HG02938 (cell line): ENCODE data around the gene NFX1.

Source experiments
- ATAC-seq: cut with Tn5 transposase; IDR thresholded peaks from one replicate; pipeline ENCODE4 v1.9.1; 2021; ENCODE audit warnings: mild to moderate bottlenecking, moderate library complexity; ENCODE audit not compliant: unreplicated experiment

Gene NFX1

DNA sequence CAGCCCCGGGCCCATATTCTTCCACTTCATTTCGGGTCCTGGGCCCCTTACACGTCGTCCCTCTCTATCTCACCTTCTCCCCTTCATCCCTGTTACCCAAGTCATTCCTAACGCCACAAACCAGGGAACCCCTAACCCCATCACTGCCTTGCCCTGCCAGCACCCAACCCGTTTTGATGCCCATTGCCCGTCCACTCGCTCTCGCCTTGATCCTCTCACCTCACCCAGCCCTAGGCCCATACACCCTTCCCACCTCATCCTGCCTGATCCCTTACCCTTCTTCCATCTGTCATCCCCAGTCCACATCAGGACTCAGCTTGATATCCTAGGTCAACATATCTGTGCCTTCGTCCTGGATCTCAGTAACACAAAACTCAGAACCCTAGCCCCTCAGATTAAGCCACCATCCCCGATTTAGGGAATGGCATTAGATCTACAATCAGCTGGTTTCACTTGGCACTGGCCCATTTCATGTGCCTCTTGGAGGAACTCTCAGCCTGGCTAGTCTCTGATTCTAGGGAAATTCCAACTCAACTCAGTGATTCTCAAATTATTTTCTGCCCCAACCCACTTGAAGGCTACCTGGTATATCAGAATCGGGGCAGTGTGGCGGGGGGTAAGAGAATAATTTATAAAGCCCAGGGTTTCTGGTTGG lies 25.0 kb upstream of the NFX1 start:
- no peak for ATAC-seq

DNA sequence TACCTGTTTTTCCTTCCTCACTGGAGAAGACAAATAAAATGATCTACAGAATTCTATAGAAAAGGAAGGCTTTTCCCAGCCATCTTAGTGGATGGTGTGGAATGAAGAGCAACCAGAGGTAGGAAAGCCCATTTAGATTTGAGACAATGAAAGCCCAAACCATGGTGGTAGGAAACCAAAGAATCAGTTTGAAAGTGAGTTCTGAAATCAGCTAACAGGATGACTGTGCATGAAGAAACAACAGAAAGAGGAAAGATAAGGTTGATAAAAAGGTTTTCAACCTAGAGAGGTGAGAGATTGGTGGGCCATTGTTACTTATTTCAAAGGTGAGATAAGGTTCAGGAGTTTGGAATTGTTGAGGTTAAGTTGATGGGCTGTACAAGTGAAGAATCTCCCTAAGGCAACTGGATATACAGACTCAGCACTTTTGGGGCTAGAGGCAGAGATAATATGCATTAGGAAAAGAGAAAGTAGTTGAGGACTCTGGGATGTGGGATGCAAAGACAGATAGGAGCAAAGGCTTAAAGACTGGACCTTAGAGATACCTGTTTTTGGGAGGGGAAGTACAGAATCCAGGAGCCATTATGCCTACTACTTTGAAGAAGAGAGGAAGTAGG lies 23.1 kb upstream of the NFX1 start:
- ATAC-seq = no peak

DNA sequence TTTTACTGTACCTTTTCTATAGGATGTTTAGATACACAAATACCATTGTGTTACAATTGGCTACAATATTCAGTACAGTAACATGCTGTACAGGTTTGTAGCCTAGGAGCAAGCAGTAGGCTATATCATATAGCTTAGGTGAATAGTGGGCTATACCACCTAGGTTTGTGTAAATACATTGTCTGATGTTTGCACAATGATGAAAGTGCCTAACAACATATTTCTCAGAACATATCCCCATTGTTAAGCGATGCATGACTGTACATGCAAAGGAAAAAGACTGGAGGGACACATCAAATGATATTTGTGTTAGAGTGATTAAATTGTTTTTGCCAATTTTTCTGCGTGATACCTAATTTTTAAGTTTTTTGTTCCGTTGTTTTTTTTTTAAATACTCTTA lies 20.2 kb upstream of the NFX1 start:
- ATAC-seq = no peak

DNA sequence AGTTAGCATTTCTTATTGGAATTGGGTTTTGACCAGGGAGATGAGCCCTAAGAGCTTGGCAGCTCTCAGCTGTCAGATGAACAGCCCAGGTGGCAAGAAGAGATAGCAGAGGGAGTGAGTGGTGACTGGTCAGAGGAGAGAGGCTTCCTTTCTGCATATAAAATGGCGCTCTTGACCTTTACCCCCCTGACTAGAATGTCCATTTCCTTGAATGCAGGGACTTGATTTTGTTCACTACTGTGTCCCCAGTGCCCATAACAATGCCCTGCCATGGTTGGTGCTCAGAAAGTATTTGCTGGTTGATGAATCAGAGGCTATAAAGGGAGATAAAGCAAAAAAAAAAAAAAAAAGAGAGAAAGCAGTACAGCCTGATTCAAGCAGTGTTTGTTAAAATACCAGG lies 18.3 kb upstream of the NFX1 start:
- no peak for ATAC-seq

DNA sequence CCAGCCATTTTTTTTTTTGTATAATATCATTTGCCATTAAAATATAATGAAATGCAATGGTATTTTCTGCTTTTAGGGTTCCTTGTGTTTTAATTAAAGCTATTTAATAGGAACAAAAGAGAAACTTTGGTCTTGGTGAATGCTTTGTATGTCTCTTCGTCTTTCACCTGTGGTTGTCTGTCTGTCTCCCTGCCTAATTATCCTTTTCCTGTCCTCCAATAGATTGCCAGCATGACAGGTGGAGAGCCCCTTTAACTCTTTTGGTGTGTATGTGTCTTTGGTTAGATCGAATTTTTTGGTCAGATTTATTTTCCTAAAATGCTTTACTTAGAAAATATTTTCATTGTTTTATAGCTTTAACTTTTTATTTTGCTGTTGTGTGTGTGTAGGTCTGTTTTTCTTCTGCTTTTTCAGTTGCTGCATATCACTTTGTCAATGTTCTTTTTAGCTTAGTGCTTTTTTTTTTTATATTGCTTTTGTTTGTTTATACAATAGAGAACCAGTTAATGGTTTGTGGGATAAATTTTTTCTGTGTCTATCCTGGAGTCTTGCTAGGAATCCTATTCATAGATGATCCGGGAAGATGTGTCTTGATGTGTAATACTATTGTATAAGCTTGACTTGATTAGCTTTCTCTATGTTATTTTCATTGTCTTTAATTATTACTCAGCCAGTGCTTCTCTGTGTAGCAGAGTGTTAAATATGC lies 16.9 kb upstream of the NFX1 start:
- ATAC-seq = no peak

DNA sequence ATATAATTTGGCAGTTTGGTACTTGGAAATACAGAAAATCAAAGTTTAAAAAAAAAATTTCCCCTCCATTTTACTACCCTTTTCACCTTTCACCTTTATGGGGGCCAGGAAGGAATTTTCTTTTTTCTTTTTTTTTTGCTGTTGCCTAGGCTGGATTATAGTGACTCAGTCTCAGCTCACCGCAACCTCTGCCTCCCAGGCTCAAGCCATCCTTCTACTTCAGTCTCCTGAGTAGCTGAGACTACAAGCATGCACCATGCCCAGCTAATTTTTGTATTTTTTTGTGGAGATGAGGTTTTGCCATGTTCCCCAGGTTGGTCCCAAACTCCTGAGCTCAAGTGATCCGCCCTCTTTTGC lies 16.4 kb upstream of the NFX1 start:
- no peak for ATAC-seq

DNA sequence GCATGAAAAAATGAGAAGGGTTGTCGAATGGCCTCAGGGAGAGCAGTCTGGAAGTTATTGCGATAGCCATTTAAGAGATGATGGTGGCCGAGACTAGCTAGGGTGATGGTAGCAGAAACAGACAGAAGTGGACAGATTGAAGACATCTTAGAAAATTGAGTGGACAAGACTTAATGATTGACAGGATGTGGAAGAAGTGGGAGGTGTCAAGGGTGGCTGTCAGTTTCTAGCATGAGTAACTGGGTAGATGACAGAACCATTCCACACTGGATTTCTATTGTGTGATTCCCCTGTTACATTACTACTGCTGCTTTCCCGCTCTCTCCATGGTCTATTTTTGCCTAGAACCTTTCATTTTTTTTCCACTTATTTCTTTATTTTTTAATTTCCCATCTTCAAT lies 12.8 kb upstream of the NFX1 start:
- no peak for ATAC-seq

DNA sequence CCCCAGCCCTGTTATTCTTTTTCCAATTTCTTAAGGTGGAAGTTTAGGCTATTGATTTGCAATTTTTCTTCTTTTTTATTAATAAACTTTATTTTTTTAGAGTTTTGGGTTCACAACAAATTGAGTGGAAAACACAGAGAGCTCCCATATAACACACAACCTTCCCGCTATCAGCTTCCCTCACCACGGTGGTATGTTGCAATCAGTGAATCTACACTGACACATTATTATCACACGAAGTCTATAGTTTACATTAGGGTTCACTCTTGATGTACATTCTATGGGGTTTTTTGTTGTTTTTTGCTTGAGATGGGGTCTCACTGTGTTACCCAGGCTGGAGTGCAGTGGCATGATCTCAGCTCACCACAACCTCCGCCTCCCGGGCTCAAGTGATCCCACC lies 4.8 kb upstream of the NFX1 start:
- no peak for ATAC-seq

DNA sequence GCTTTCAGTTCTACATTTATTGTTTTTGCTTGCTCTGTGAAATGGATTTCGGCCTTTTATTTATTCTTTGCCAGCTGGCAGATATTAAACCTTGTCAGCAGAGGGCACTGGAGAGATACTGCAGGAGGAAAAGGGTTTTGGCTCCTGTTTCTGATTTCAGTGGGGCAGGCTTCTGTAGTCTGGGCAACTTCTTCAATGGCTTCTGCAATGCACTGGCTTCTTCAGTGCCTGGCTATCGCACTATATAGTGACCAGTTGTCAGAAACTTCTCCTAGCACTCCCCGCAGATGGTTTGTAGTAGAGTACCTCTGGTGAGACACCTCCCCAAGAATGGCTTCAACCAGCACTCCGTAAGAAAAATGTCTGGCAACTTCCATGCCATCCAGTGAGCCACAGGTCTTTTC lies 3.2 kb upstream of the NFX1 start:
- ATAC-seq = no peak

DNA sequence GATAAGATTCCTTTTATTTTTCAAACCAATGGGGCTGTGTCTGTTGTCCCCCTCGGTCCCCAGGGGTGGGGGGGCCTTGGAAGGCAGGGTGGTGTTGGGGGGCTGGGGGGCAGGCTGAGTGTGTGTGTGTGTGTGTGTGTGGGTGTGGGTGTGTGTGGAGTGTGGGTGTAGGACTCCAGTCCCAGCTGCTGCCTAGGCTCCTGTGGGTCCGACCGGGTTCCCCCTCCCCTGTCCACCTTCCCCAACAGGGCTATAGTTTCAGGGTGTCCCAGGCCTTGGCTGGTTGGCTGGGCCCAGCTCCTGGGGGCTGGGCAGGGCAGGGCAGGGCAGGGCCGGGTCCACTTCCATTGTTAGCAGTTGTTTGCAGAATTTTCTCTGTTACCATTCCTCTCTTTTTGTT lies 2.1 kb upstream of the NFX1 start:
- no peak for ATAC-seq

DNA sequence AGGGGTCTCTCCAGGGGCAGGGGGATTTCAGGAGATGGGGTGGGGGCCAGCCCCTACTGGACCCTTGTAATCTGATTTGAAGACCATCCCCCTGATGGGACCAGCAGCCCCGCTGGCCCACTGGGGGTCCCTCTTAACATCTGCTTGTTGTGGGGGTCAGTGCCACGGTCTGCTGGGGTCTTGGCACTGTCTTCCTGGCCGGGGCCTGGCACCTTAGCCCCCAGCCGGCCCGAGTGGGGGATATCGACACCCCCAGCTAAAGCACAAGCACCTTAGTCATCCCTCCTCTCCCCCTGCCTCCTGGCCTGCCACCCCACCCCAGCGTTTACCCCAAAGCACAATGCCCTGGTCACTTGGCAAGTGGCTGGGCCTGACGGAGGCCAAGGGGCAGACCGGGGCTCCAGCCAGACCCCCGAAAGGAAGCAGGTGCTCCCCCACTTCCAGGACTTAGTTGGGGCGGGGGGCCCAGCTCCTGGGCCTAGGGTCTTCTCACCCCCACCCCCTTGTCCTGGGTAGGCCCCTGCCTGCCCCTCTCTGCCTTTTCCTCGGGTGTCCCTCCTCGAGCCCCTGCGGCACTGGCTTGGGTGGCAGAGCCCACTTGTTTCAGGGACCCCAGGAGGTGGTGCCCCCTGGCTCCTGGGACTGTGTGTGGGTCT lies 1.4 kb upstream of the NFX1 start:
- no peak for ATAC-seq

DNA sequence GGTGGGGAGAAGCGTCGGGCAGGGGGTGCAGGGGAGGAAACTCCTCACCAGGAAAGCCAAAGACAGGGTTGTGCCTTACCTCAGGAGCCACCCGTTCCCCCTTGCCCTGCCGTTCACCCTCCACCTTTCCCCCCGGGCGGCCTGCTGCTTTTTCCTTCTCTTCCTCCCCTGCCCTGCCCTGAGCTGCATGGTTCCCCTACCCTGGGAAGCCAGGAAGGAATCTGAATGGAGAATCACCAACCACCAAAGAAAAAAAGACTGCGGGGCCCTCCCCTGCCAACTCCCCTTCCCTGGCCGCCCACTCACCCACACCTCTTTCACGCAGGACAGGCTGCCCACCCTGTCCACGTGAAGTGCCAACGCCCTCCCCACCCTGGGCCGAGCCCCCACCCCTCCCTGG lies 820 bp upstream of the NFX1 start:
- ATAC-seq = no peak

DNA sequence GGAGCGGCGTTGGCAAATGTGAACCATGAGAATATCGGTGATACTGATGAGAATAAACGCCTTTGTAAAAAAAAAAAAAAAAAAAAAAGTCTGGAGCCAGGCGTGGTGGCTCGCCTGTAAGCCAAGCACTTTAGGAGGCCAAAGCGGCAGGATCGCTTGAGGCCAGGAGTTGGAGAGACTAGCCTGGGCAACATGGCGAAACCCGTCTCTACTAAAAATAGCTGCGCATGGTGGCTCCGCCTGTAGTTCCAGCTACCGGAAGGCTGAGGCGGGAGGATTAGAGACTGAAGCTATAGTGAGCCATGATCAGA lies 425 bp upstream of the NFX1 start:
- no peak for ATAC-seq

DNA sequence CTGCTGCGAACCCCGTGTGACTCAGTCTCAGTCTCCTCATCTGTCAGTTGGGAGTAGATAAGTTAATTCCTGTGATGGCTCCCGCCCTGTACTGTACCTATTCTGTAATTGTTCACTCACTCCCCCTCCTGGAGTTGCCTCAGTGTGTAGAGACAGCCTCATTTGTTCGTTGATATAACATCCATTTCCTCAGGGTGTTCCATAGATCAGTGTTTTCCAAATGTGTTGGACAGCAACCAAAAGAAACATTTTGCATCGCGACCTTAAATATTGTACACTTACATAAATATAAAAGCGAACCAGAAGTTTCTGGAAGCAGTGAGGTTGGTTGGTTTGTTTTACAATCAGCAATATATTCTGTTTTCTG lies 698 bp downstream of the NFX1 start:
- ATAC-seq = no peak

DNA sequence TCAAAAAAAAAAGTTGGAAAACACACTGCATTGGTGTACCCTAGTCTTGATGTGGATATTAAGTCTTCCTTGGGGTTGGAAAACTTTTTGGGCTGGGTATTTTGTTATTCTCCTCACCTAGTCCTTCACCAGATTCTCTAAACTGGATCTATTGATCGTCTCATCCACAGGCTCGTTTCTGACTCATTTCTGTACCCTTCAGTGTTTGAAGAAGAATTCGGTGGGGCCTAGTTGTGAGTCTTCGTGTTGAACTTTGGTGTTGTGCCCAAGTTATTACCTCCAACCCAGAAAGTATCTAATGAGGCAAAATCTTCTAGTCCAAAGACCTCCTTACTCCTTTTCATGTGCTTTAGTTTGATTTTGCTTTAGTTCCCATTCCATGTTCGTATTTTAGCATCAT lies 1.6 kb downstream of the NFX1 start:
- no peak for ATAC-seq

DNA sequence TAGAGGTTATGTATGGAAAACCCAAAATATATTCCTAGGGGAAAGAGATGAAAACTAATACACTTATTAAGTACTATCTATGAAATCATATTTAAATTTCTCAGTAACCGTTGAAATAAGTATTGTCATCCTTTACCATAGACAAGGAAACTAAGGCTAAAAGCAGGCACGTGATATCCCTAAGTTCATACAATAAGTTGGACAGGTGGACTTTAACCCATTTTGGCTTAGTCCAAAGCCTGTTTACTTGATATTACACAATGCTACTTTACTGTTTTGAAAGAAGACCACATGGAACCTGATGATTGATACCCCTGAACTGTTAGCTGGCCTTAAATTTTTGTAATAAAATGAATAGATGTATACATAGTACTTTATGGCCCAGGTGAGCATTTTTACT lies 3.5 kb downstream of the NFX1 start:
- ATAC-seq = no peak

DNA sequence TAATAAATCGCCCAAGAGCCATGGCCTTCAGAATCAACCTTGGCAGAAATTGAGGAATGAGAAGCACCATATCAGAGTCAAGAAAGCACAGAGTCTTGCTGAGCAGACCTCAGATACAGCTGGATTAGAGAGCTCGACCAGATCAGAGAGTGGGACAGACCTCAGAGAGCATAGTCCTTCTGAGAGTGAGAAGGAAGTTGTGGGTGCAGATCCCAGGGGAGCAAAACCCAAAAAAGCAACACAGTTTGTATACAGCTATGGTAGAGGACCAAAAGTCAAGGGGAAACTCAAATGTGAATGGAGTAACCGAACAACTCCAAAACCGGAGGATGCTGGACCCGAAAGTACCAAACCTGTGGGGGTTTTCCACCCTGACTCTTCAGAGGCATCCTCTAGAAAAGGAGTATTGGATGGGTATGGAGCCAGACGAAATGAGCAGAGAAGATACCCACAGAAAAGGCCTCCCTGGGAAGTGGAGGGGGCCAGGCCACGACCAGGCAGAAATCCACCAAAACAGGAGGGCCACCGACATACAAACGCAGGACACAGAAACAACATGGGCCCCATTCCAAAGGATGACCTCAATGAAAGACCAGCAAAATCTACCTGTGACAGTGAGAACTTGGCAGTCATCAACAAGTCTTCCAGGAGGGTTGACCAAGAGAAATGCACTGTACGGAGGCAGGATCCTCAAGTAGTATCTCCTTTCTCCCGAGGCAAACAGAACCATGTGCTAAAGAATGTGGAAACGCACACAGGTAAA lies 4.5 kb downstream of the NFX1 start:
- no peak for ATAC-seq

DNA sequence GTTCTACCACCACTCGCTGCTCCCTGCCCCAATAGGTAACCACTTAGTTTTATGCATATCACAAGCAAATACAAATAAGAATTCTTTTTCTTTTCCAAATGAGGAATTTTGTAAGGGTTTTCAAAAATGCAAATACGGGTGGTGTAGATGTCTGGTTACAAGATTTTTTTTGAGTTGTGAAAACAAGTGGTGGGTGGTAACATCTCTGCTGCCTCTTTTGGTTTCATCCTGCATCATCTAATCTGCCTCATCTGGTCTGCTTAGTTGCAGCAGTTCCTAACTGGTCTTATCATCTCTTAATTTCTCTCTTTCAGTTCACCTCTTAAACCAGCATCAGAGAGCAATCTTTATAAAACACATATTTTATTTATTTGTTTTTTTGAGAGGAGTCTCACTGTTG lies 5.3 kb downstream of the NFX1 start:
- ATAC-seq = peak; percentile 34

DNA sequence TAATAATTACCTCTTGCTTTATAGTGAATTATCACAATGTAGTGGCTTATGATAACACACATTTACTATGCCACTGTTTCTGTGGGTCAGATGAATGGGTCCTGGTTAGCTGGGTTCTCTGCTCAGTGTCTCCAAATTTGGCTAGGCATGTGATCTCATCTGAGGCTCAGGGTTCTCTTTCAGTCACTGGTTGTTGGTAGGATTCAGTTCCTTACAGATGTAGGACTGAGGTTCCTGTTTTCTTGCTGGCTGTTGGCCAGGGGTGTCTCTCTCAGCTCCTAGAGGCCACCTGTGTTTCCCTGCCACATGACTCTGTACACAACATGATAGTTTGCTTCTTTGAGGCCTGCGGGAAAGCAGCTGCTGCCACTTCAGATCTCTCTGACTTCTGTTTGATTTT lies 7.1 kb downstream of the NFX1 start:
- ATAC-seq = peak; percentile 93

DNA sequence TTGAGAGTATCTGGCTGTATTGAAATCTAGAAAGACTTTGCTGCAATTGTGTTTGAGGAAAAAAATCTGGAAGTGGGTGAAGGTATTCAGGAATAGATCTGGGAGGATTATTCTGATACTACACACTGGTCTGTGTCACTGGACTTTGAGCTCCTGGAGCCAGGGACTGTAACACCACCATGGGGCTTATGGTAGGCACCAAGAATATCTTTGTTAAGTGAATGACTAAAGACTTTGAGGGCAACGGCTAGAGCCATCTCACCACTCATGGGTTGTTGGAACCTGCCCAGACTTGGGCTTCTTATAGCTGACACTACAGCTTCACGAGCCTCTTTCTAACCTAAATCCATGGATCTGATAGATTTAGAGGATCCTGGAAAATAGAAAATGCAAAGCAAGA lies 10.2 kb downstream of the NFX1 start:
- ATAC-seq = no peak

DNA sequence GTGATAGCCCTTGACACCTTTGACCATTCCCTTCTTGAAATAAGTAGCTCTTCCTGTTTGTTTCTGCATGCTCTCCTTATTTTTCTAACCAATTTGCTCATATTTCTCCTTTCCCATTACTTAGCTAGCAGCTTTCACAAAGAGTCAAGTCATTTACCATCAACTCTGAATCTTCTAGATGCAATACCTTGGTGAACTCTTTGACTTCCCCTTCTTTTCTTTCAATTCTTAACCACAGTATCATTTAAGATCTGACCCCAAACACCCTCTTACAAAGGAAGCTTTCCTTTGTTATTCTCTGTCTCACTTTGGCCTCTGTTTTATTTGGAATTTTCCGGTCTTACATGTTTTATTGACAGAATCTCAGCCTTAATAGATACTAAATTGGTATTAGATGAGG lies 14.0 kb downstream of the NFX1 start:
- ATAC-seq = no peak

DNA sequence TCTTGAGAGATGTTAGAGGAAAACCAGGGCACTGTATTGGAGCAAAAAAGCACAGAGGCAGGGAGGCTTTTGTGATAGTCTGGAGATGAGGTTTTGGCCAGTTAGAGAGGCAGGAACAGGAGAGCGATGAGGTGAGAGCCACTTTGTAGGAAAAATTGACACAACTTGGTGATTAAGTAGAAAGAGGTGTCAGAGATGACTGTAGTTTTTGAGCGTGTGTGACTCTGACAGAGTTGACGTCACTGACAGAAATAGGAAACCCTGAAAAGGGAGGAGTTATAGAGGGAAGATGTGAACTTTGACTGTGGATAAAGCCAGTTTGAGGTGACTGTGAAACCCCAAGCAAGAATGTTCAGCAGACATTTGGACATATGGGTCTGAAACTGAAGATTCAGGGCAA lies 15.7 kb downstream of the NFX1 start:
- ATAC-seq = no peak
